OCI-LY3 (cell line): Measurements from ENCODE around the gene APBB1.
"Not testable (repeated sequence)": the region's sequence is repeated elsewhere in the genome, so short reads cannot be mapped to it uniquely, and the experiment has no call there.

Source experiments
- H2AFZ ChIP-seq: fragments of 200-600, 300-600 bp; shearing (Covaris generic); 2 replicates; pipeline ENCODE4 v1.6.0; 2014; ENCODE audit warnings: antibody characterized with exemption, low read depth, low read length
- H3K27ac ChIP-seq: fragments of 200-600, 300-600 bp; sonication (generic); 2 replicates; pipeline ENCODE4 v1.5.1; 2014; ENCODE audit warnings: mild to moderate bottlenecking, low read length, moderate library complexity, mixed read lengths
- H3K27me3 ChIP-seq: fragments of 200-600, 300-600 bp; sonication (generic); 2 replicates; pipeline ENCODE4 v1.6.1; 2014; ENCODE audit warnings: low read depth, low read length, mixed read lengths
- H3K36me3 ChIP-seq: fragments of 200-600, 300-600 bp; sonication (generic); replicated peaks from 2 replicates; pipeline ENCODE3; 2014; ENCODE audit warnings: low read depth, low read length, mixed read lengths
- H3K4me1 ChIP-seq: fragments of 300-600, 200-600 bp; sonication (generic); 2 replicates; pipeline ENCODE4 v1.6.1; 2014; ENCODE audit warnings: low read length, mixed read lengths
- H3K4me2 ChIP-seq: fragments of 200-600, 300-600 bp; sonication (generic); 2 replicates; pipeline ENCODE4 v1.6.1; 2014; ENCODE audit warnings: low read length, mixed read lengths
- H3K4me3 ChIP-seq: fragments of 300-600, 200-600 bp; sonication (generic); 2 replicates; pipeline ENCODE4 v1.5.1; 2014; ENCODE audit warnings: antibody characterized with exemption, mild to moderate bottlenecking, low read length, moderate library complexity
- H3K79me2 ChIP-seq: fragments of 300-600, 200-600 bp; shearing (Covaris generic); 2 replicates; pipeline ENCODE4 v1.6.1; 2014; ENCODE audit warnings: mild to moderate bottlenecking, low read length, mixed read lengths
- H3K9ac ChIP-seq: fragments of 300-600, 200-600 bp; shearing (Covaris generic); 2 replicates; pipeline ENCODE4 v1.6.0; 2014; ENCODE audit warnings: mild to moderate bottlenecking, low read length, moderate library complexity
- H3K9me3 ChIP-seq: fragments of 200-600, 300-600 bp; shearing (Covaris generic); 2 replicates; pipeline ENCODE4 v1.6.1; 2014; ENCODE audit warnings: low read length, mixed read lengths; ENCODE audit not compliant: insufficient read depth
- H4K20me1 ChIP-seq: fragments of 200-600, 300-600 bp; sonication (generic); 2 replicates; pipeline ENCODE4 v1.6.1; 2016; ENCODE audit warnings: low read length, mixed read lengths; ENCODE audit not compliant: insufficient read depth
- EZH2phosphoT487 ChIP-seq: fragments of 200-600 bp; shearing (Covaris generic); IDR thresholded peaks from 2 replicates; pipeline ENCODE4 v1.6.1; 2018; ENCODE audit warnings: antibody characterized with exemption, mixed run types, low read depth
- TF ChIP-seq, protein P1 (sequence below): fragments of 200-600, 300-600 bp; sonication (generic); IDR thresholded peaks from 2 replicates; pipeline ENCODE4 v1.5.1; 2014; ENCODE audit warnings: antibody characterized with exemption, low read length, low read depth

APBB1 gene

DNA sequence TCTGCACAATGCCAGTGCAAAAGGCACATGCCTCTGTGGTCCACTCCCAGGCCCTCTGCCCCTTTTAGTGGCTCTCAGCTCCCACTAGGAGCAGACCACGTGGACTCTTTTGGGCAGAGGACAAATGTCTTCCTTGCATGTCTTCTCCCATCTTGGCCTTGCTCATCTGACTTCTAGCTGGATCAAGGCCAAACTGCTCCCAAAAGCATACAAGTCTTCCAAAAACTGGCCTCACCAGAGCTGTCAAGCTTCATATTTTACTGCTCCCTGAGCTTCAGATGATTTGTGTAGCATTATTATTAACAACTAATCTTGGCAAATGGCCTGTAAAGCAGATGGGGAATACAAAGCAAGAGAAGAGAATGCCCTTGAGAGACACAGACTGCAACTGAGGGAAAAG, 21.7 kb downstream of the APBB1 start:
- Histone ChIP-seq H3K9ac (no peak overlapping the region), H3K4me3 (no peak overlapping the region), H4K20me1 (no peaks in the 10 kb centered on the region), H3K27me3 (no peaks in the 10 kb centered on the region), H2AFZ (no peak overlapping the region), H3K79me2 (no peaks in the 10 kb centered on the region), H3K36me3 (no peaks in the 10 kb centered on the region), H3K4me1 (peaks cover 10% of the 10 kb centered on the region), H3K9me3 (no peaks in the 10 kb centered on the region), H3K4me2 (no peak overlapping the region), H3K27ac (no peak overlapping the region)
- TF ChIP-seq, protein P1, sequence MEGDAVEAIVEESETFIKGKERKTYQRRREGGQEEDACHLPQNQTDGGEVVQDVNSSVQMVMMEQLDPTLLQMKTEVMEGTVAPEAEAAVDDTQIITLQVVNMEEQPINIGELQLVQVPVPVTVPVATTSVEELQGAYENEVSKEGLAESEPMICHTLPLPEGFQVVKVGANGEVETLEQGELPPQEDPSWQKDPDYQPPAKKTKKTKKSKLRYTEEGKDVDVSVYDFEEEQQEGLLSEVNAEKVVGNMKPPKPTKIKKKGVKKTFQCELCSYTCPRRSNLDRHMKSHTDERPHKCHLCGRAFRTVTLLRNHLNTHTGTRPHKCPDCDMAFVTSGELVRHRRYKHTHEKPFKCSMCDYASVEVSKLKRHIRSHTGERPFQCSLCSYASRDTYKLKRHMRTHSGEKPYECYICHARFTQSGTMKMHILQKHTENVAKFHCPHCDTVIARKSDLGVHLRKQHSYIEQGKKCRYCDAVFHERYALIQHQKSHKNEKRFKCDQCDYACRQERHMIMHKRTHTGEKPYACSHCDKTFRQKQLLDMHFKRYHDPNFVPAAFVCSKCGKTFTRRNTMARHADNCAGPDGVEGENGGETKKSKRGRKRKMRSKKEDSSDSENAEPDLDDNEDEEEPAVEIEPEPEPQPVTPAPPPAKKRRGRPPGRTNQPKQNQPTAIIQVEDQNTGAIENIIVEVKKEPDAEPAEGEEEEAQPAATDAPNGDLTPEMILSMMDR, result no peak
- TF ChIP-seq EZH2phosphoT487, result no peak

DNA sequence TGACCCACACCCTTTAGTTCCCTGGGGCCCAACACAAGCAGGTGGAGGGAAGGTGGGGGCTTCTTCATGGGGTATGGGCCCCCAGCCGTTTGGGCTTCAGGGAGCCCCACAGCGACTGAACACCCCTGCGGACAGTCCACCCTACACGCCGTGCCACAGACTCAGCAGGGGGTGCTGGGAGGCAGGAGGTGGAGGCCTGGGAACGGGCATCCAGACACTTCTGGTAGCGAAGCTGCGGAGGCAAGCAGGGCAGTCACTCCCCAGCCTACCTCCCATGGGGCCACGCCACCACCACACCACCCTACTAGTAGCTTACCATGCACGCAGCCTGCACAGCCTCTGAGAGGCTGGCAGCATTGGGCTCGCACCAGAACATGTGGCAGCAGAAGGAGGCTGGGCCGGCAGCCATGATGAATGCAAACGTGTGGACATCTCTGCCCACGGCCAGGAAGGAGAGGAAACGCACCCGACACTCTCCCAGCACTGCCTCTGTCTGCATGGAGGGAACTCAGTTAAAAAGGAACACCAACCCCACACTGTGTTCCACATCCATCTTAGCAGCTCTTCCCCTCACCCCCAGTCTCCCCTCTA, 23.3 kb downstream of the APBB1 start:
- TF ChIP-seq EZH2phosphoT487, result no peak
- TF ChIP-seq, protein P1, result no peak
- H3K27me3 ChIP-seq, result no peaks in the 10 kb centered on the region
- H4K20me1 ChIP-seq, result no peaks in the 10 kb centered on the region
- no peak overlapping the region for H3K4me3 ChIP-seq
- no peaks in the 10 kb centered on the region for H3K79me2 ChIP-seq
- H3K9ac ChIP-seq, result no peak overlapping the region
- no peak overlapping the region for H3K27ac ChIP-seq
- H2AFZ ChIP-seq, result no peak overlapping the region
- H3K4me2 ChIP-seq, result no peak overlapping the region
- H3K4me1 ChIP-seq, result peaks cover 4% of the 10 kb centered on the region
- H3K9me3 ChIP-seq, result no peaks in the 10 kb centered on the region
- no peaks in the 10 kb centered on the region for H3K36me3 ChIP-seq

DNA sequence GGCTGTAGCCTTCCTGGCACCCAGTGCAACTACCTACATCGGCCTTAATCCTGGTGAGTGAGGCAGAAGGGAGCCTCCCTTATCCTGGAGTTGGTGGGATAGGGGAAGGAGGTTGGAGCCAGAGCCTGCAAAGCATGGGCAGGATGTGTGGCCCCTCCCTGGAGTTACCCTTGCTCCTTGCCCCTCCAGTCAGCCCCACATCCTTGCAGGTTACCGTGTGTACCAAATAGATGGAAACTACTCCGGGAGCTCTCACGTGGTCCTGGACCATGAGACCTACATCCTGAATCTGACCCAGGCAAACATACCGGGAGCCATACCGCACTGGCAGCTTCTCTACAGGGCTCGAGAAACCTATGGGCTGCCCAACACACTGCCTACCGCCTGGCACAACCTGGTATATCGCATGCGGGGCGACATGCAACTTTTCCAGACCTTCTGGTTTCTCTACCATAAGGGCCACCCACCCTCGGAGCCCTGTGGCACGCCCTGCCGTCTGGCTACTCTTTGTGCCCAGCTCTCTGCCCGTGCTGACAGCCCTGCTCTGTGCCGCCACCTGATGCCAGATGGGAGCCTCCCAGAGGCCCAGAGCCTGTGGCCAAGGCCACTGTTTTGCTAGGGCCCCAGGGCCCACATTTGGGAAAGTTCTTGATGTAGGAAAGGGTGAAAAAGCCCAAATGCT, 24.8 kb downstream of the APBB1 start:
- H3K36me3 ChIP-seq, result no peaks in the 10 kb centered on the region
- H3K9me3 ChIP-seq, result no peaks in the 10 kb centered on the region
- no peak overlapping the region for H2AFZ ChIP-seq
- H3K27me3 ChIP-seq, result no peaks in the 10 kb centered on the region
- no peak overlapping the region for H3K4me3 ChIP-seq
- H3K4me2 ChIP-seq, result no peak overlapping the region
- H3K27ac ChIP-seq, result no peak overlapping the region
- H3K79me2 ChIP-seq, result no peaks in the 10 kb centered on the region
- H3K9ac ChIP-seq, result no peak overlapping the region
- no peak for TF ChIP-seq EZH2phosphoT487
- TF ChIP-seq, protein P1, result no peak
- no peaks in the 10 kb centered on the region for H4K20me1 ChIP-seq
- peaks cover 10% of the 10 kb centered on the region for H3K4me1 ChIP-seq

DNA sequence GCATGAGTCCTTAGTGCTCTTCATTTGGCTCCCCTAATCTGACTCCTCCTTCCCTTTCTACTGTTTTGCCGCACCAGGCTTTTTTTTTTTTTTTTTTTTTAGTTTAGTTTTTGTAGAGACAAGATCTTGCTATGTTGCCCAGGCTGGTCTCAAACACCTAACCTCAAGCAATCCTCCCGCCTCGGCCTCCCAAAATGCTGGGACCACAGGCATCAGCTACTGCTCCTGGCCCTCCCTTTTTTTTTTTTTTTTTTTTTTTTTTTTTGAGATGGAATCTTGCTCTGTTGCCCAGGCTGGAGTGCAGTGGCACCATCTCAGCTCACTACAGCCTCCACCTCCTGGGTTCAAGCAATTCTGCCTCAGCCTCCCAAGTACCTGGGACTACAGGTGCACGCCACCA, 26.6 kb downstream of the APBB1 start:
- not testable (repeated sequence) for H3K27me3 ChIP-seq, H3K79me2 ChIP-seq, H4K20me1 ChIP-seq, H3K4me3 ChIP-seq, H2AFZ ChIP-seq, H3K9ac ChIP-seq, H3K9me3 ChIP-seq, H3K4me2 ChIP-seq, H3K27ac ChIP-seq, H3K36me3 ChIP-seq
- peaks cover 12% of the 10 kb centered on the region for H3K4me1 ChIP-seq
